RWPE1 (cell line): Measurements from ENCODE around the gene MBD3.
"Not testable (repeated sequence)": the region's sequence is repeated elsewhere in the genome, so short reads cannot be mapped to it uniquely, and the experiment has no call there.

ENCODE experiments used
- CTCF ChIA-PET: fragments of 350-600 bp; sonication (Branson Sonifier 250); formaldehyde crosslinking; extraction: SDS; loops from one replicate; lab custom pipeline; 2021; lab: Yijun Ruan, JAX
- POLR2A ChIA-PET: fragments of 400-600 bp; formaldehyde crosslinking; extraction: SDS; loops from one replicate; lab custom pipeline; 2020; ENCODE audit warnings: antibody characterized with exemption; ENCODE audit not compliant: low non-redundant PET; lab: Yijun Ruan, JAX
- DNase-seq: peaks from one replicate; pipeline ENCODE4 v3.0.0; 2012; ENCODE audit warnings: low spot score
- H3K27ac ChIP-seq: fragments of 450-650 bp; 2 replicates; pipeline ENCODE4 v1.5.1; 2017
- CTCF ChIP-seq: fragments of 450-650 bp; conservative IDR thresholded peaks from 2 replicates; pipeline ENCODE4 v1.5.1; 2017; ENCODE audit warnings: low read depth, mild to moderate bottlenecking

Gene MBD3

GRCh38 chr19:1540365-1540925, 52.2 kb downstream of the MBD3 start:
- no peak overlapping the region for H3K27ac ChIP-seq
- TF ChIP-seq CTCF, result no peak
- CTCF ChIA-PET, result interaction anchor here (0.7 kb wide), 1 partner anchor 163 kb away, joined by 3 read pairs; no protein-coding TSS in a partner anchor
- DNase-seq, result no peak
- POLR2A ChIA-PET, result no interaction called here

- CTCF ChIA-PET, result interaction anchor here (0.6 kb wide), 1 partner anchor 227 kb away, joined by 6 read pairs; no protein-coding TSS in a partner anchor
- H3K27ac ChIP-seq, POLR2A ChIA-PET, DNase-seq: not testable (repeated sequence)
These were observed 52.9 kb downstream of the MBD3 start for GRCh38 chr19:1539749-1540148.

- DNase-seq, result no peak
- H3K27ac ChIP-seq, result no peak overlapping the region
- no peak for TF ChIP-seq CTCF
- ChIA-PET POLR2A (no interaction called here), CTCF (no interaction called here)
These were observed 53.7 kb downstream of the MBD3 start for GRCh38 chr19:1538978-1539377.

- DNase-seq, POLR2A ChIA-PET, CTCF ChIA-PET, H3K27ac ChIP-seq: not testable (repeated sequence)
These were observed 57.0 kb downstream of the MBD3 start for GRCh38 chr19:1535699-1536098.

- DNase-seq, result no peak
- POLR2A ChIA-PET, result no interaction called here
- H3K27ac ChIP-seq, result no peak overlapping the region
- TF ChIP-seq CTCF, result no peak
- CTCF ChIA-PET, result no interaction called here
These were observed 57.7 kb downstream of the MBD3 start for GRCh38 chr19:1534972-1535371.

GRCh38 chr19:1533510-1534150, 59.0 kb downstream of the MBD3 start:
- TF ChIP-seq CTCF, result no peak
- CTCF ChIA-PET, result interaction anchor here (0.6 to 1.3 kb wide), 3 partner anchors 11 to 328 kb away, joined by 3 to 4 read pairs (median 4); no protein-coding TSS in a partner anchor
- no peak overlapping the region for H3K27ac ChIP-seq
- DNase-seq, result no peak
- POLR2A ChIA-PET, result no interaction called here

GRCh38 chr19:1532003-1532402, 60.7 kb downstream of the MBD3 start:
- CTCF ChIA-PET, result interaction anchor here (0.9 kb wide), 1 partner anchor 14 kb away, joined by 3 read pairs; no protein-coding TSS in a partner anchor
- DNase-seq, result no peak
- TF ChIP-seq CTCF, result no peak
- no peak overlapping the region for H3K27ac ChIP-seq
- POLR2A ChIA-PET, result no interaction called here
